Measurements from ENCODE around the gene CDIP1. TPM values are rescaled to one million over a fixed set of nuclear protein-coding genes. Genes with fewer than 3 reads are reported as not detected.
"Not testable (repeated sequence)": the region's sequence is repeated elsewhere in the genome, so short reads cannot be mapped to it uniquely, and the experiment has no call there.

The CDIP1 gene
- total RNA-seq, 1 donor from 2014 or later: 36.4 TPM

DNA sequence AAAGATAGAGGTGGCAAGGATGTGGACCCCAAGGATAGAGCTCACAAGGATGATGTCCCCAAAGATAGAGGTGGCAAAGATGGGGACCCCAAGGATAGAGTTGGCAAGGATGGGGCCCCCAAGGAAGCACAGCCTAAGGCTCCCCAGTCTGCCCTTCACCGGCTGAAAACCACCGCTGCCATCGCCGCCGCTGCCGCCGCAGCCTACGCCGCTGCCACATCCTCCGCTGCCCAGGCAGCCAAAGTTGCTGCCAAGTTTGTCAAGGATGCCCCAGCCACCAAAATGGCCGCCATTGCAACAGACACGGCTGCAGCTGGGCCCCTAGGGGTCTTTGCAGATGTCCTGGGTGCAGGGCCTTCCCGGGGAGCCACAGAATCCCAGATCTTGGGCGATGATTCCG is 37.4 kb upstream of the CDIP1 start:
- Mint-ChIP-seq H3K27ac (ENCODE audit: unreplicated experiment) (no peak overlapping the region), H3K4me1 (ENCODE audit: low read depth) (peaks cover 11% of the 10 kb centered on the region), H3K36me3 (ENCODE audit: low read depth) (no peaks in the 10 kb centered on the region), H3K9me3 (ENCODE audit: low read depth) (no peaks in the 10 kb centered on the region), H3K4me3 (ENCODE audit: unreplicated experiment) (no peak overlapping the region), H3K27me3 (ENCODE audit: low read depth) (no peaks in the 10 kb centered on the region)
- TF ChIP-seq, protein P1, sequence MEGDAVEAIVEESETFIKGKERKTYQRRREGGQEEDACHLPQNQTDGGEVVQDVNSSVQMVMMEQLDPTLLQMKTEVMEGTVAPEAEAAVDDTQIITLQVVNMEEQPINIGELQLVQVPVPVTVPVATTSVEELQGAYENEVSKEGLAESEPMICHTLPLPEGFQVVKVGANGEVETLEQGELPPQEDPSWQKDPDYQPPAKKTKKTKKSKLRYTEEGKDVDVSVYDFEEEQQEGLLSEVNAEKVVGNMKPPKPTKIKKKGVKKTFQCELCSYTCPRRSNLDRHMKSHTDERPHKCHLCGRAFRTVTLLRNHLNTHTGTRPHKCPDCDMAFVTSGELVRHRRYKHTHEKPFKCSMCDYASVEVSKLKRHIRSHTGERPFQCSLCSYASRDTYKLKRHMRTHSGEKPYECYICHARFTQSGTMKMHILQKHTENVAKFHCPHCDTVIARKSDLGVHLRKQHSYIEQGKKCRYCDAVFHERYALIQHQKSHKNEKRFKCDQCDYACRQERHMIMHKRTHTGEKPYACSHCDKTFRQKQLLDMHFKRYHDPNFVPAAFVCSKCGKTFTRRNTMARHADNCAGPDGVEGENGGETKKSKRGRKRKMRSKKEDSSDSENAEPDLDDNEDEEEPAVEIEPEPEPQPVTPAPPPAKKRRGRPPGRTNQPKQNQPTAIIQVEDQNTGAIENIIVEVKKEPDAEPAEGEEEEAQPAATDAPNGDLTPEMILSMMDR (IDR thresholded peaks at IDR 0.05): no peak
- DNase-seq (ENCODE audit: low spot score): no peak

- Mint-ChIP-seq H3K9me3 (ENCODE audit: low read depth) (no peaks in the 10 kb centered on the region), H3K27me3 (ENCODE audit: low read depth) (no peaks in the 10 kb centered on the region), H3K27ac (ENCODE audit: unreplicated experiment) (no peak overlapping the region), H3K36me3 (ENCODE audit: low read depth) (no peaks in the 10 kb centered on the region), H3K4me3 (ENCODE audit: unreplicated experiment) (no peak overlapping the region), H3K4me1 (ENCODE audit: low read depth) (peaks cover 4% of the 10 kb centered on the region)
- TF ChIP-seq, protein P1 (IDR thresholded peaks at IDR 0.05): no peak
- DNase-seq (ENCODE audit: low spot score): no peak
Measured at GRCh38 chr16:4574919-4575705, 36.5 kb upstream of the CDIP1 start.

- not testable (repeated sequence) for H3K27ac Mint-ChIP-seq (ENCODE audit: unreplicated experiment); H3K36me3 Mint-ChIP-seq (ENCODE audit: low read depth); DNase-seq (ENCODE audit: low spot score); H3K4me3 Mint-ChIP-seq (ENCODE audit: unreplicated experiment); H3K4me1 Mint-ChIP-seq (ENCODE audit: low read depth); H3K27me3 Mint-ChIP-seq (ENCODE audit: low read depth); H3K9me3 Mint-ChIP-seq (ENCODE audit: low read depth)
Measured at GRCh38 chr16:4573926-4574325, 35.4 kb upstream of the CDIP1 start.

GRCh38 chr16:4572715-4573114 is 34.1 kb upstream of the CDIP1 start:
- DNase-seq (ENCODE audit: low spot score): no peak
- no peaks in the 10 kb centered on the region for H3K4me1 Mint-ChIP-seq (ENCODE audit: low read depth)
- H3K9me3 Mint-ChIP-seq (ENCODE audit: low read depth): no peaks in the 10 kb centered on the region
- H3K36me3 Mint-ChIP-seq (ENCODE audit: low read depth): no peaks in the 10 kb centered on the region
- TF ChIP-seq, protein P1 (IDR thresholded peaks at IDR 0.05): no peak
- H3K27me3 Mint-ChIP-seq (ENCODE audit: low read depth): no peaks in the 10 kb centered on the region
- H3K4me3 Mint-ChIP-seq (ENCODE audit: unreplicated experiment): no peak overlapping the region
- no peak overlapping the region for H3K27ac Mint-ChIP-seq (ENCODE audit: unreplicated experiment)

DNA sequence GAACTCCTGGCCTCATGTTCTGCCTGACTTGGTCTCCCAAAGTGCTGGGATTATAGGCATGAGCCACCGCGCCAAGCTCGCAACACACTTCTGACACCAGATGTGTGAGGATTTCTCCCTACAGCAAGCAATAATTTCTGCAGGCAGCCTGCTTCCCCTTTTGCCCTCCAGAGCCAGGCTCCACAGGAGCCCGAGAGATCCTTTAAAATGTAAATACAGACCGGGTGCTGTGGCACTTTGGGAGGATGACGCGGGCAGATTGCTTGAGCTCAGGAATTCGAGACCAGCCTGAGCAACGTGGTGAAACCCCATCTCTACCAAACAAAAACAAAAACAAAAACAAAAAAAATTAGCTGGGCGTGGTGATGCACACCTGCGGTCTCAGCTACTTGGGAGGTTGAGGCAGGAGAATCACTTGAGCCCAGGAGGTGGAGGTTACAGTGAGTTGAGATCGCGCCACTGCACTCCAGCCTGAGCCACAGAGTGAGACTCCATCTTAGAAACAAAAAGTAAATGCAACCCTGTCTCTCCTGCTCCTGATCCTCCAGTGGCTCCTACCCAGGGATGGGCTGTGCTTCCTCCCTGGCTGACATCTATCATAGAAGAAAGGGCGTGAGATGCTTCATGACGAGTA is 32.2 kb upstream of the CDIP1 start:
- no peak overlapping the region for H3K27ac Mint-ChIP-seq (ENCODE audit: unreplicated experiment)
- H3K4me3 Mint-ChIP-seq (ENCODE audit: unreplicated experiment): no peak overlapping the region
- H3K9me3 Mint-ChIP-seq (ENCODE audit: low read depth): no peaks in the 10 kb centered on the region
- DNase-seq (ENCODE audit: low spot score): no peak
- TF ChIP-seq, protein P1 (IDR thresholded peaks at IDR 0.05): no peak
- H3K27me3 Mint-ChIP-seq (ENCODE audit: low read depth): peaks cover 2% of the 10 kb centered on the region
- no peaks in the 10 kb centered on the region for H3K36me3 Mint-ChIP-seq (ENCODE audit: low read depth)
- H3K4me1 Mint-ChIP-seq (ENCODE audit: low read depth): no peaks in the 10 kb centered on the region

Measured in chondrocyte (in vitro differentiated cells).